GM23338 (cell line): ENCODE results near the gene ATP2A3. TPM values are rescaled to one million over a fixed set of nuclear protein-coding genes. Genes with fewer than 3 reads are reported as not detected.

Experiments
- ATAC-seq: fragments of 200-7000 bp; cut with Tn5 transposase; 3 replicates; pipeline ENCODE4 v1.9.1; 2020
- DNase-seq: peaks from one replicate; pipeline ENCODE4 v3.0.0-alpha.2; 2015; ENCODE audit warnings: low spot score
- H2AFZ ChIP-seq: fragments of 200-600 bp; sonication (generic); 2 replicates; pipeline ENCODE4 v1.8.0; 2016; ENCODE audit warnings: antibody characterized with exemption, mild to moderate bottlenecking, moderate library complexity
- H3F3A ChIP-seq: fragments of 200-600 bp; sonication (generic); replicated peaks from 2 replicates; pipeline ENCODE4 v1.8.0; 2017; ENCODE audit warnings: antibody characterized with exemption, mixed run types, low read depth
- H3K27ac ChIP-seq: fragments of 200-600 bp; sonication (generic); 2 replicates; pipeline ENCODE4 v1.6.1; 2016; ENCODE audit warnings: low read depth
- H3K27me3 ChIP-seq: fragments of 200-600 bp; sonication (generic); 2 replicates; pipeline ENCODE4 v1.8.0; 2016; ENCODE audit warnings: mild to moderate bottlenecking, mixed run types, moderate library complexity; ENCODE audit not compliant: insufficient read depth
- H3K36me3 ChIP-seq: fragments of 200-600 bp; sonication (generic); 2 replicates; pipeline ENCODE4 v1.8.0; 2016; ENCODE audit warnings: mild to moderate bottlenecking; ENCODE audit not compliant: insufficient read depth
- H3K4me1 ChIP-seq: fragments of 200-600 bp; sonication (generic); 2 replicates; pipeline ENCODE4 v1.8.0; 2016; ENCODE audit warnings: mild to moderate bottlenecking, moderate library complexity; ENCODE audit not compliant: insufficient read depth
- H3K4me2 ChIP-seq: fragments of 200-600 bp; sonication (generic); 2 replicates; pipeline ENCODE4 v1.7.1; 2017; ENCODE audit warnings: mixed run types
- H3K4me3 ChIP-seq: fragments of 200-600 bp; sonication (generic); 2 replicates; pipeline ENCODE4 v1.6.1; 2016; ENCODE audit warnings: mixed run types
- H3K79me2 ChIP-seq: fragments of 200-600 bp; sonication (generic); replicated peaks from 2 replicates; pipeline ENCODE4 v1.8.0; 2017; ENCODE audit warnings: mild to moderate bottlenecking; ENCODE audit not compliant: insufficient read depth
- H3K9me2 ChIP-seq: fragments of 200-600 bp; sonication (generic); 2 replicates; pipeline ENCODE4 v1.8.0; 2017; ENCODE audit not compliant: insufficient read depth
- H4K20me1 ChIP-seq: fragments of 200-600 bp; sonication (generic); replicated peaks from 2 replicates; pipeline ENCODE4 v1.8.0; 2017; ENCODE audit warnings: mild to moderate bottlenecking; ENCODE audit not compliant: insufficient read depth
- H3K27ac Mint-ChIP-seq: 2 replicates; pipeline ENCODE4 v1.8.0; 2020; ENCODE audit warnings: inconsistent platforms, mild to moderate bottlenecking, moderate library complexity, mixed read lengths
- H3K27me3 Mint-ChIP-seq: 3 replicates; pipeline ENCODE4 v1.8.0; 2022; ENCODE audit warnings: low read depth, mild to moderate bottlenecking, moderate library complexity, mixed read lengths, inconsistent platforms; ENCODE audit not compliant: insufficient read depth, poor library complexity
- H3K36me3 Mint-ChIP-seq: 3 replicates; pipeline ENCODE4 v1.8.0; 2021; ENCODE audit warnings: low read depth, mild to moderate bottlenecking, inconsistent platforms, moderate library complexity, mixed read lengths
- H3K4me1 Mint-ChIP-seq: 3 replicates; pipeline ENCODE4 v1.8.0; 2020; ENCODE audit warnings: mild to moderate bottlenecking, inconsistent platforms, mixed read lengths
- H3K4me3 Mint-ChIP-seq: 3 replicates; pipeline ENCODE4 v1.8.0; 2021; ENCODE audit warnings: moderate library complexity, mild to moderate bottlenecking, inconsistent platforms, mixed read lengths
- H3K9me3 Mint-ChIP-seq: 3 replicates; pipeline ENCODE4 v1.8.0; 2020; ENCODE audit warnings: moderate library complexity, mild to moderate bottlenecking, inconsistent platforms, mixed read lengths
- CREB1 ChIP-seq: fragments of 250-450 bp; sonication (Bioruptor Pico); IDR thresholded peaks from 2 replicates; pipeline ENCODE4 v1.5.0; 2020; ENCODE audit warnings: low read depth, mild to moderate bottlenecking, moderate library complexity
- CTCF ChIP-seq, 2 experiments: fragments of 200-600 bp in 1 of 2; sonication (generic) in 1 of 2; conservative IDR thresholded peaks; 2 replicates each; pipeline versions ENCODE4 v1.5.1 to v1.6.1; 2016 to 2017; ENCODE audit warnings: antibody characterized with exemption in 2 of 2, low read depth in 2 of 2, mild to moderate bottlenecking in 2 of 2, moderate library complexity in 1 of 2
- JUNB ChIP-seq: IDR thresholded peaks from one replicate; pipeline ENCODE4 v1.6.1; 2016; ENCODE audit warnings: antibody characterized with exemption; ENCODE audit not compliant: unreplicated experiment
- NANOG ChIP-seq: IDR thresholded peaks from 2 replicates; pipeline ENCODE4 v1.6.1; 2016; ENCODE audit warnings: antibody characterized with exemption, borderline replicate concordance
- REST ChIP-seq: IDR thresholded peaks from one replicate; pipeline ENCODE4 v1.6.1; 2018; ENCODE audit warnings: antibody characterized with exemption; ENCODE audit not compliant: unreplicated experiment
- STAT1 ChIP-seq: IDR thresholded peaks from one replicate; pipeline ENCODE4 v1.6.1; 2016; ENCODE audit warnings: antibody characterized with exemption; ENCODE audit not compliant: unreplicated experiment
- ZNF331 ChIP-seq: fragments of 250-450 bp; sonication (Bioruptor Pico); IDR thresholded peaks from 2 replicates; pipeline ENCODE4 v1.5.0; 2020; ENCODE audit warnings: low read depth, mild to moderate bottlenecking, moderate library complexity
- ZNF462 ChIP-seq: fragments of 250-450 bp; sonication (Bioruptor Pico); IDR thresholded peaks from 2 replicates; pipeline ENCODE4 v1.5.0; 2020; ENCODE audit warnings: mild to moderate bottlenecking, moderate library complexity
- polyA plus RNA-seq: library from polyadenylated mRNA; unstranded; fragments of >200 nt; fragmentation: Nextera tagmentation; extraction: Ambion mirVana; gene quantifications from 2 replicates; pipeline ENCODE4 v1.2.1, GENCODE V29; 2016
- total RNA-seq: library from RNA; depleted of rRNA; stranded (reverse); fragments of >200 nt; shearing (Covaris generic); gene quantifications from 2 replicates; pipeline ENCODE4 v1.2.3, GENCODE V29; 2014

Gene ATP2A3
- total and polyA plus RNA-seq, 2 experiments from 2014 or later: 9.6 to 35.2 TPM

- no peak overlapping the region for H3K4me2 ChIP-seq
- H3F3A ChIP-seq: no peaks in the 10 kb centered on the region
- no peaks in the 10 kb centered on the region for H3K9me3 Mint-ChIP-seq
- H3K4me3 ChIP-seq: no peak overlapping the region
- TF ChIP-seq CREB1 (CRISPR knock-in tag) (peak; percentile 44), CTCF (conservative IDR thresholded peaks at IDR 0.05; ENCODE audit: low read depth in 2 of 2) (peak; percentile 84 to 95), ZNF462 (no peak)
- no peak overlapping the region for H2AFZ ChIP-seq
- H4K20me1 ChIP-seq: no peaks in the 10 kb centered on the region
- H3K79me2 ChIP-seq: no peaks in the 10 kb centered on the region
- no peaks in the 10 kb centered on the region for H3K36me3 ChIP-seq
- no peaks in the 10 kb centered on the region for H3K4me1 Mint-ChIP-seq
- no peaks in the 10 kb centered on the region for H3K27me3 ChIP-seq
- no peaks in the 10 kb centered on the region for H3K4me1 ChIP-seq
- ATAC-seq (peak; percentile 99), DNase-seq (peak; percentile 93)
- H3K27me3 Mint-ChIP-seq: peaks cover 5% of the 10 kb centered on the region
- peak overlapping the region; percentile 56; the same call in 1 of the 2 replicates for H3K27ac ChIP-seq
- peaks cover 20% of the 10 kb centered on the region for H3K36me3 Mint-ChIP-seq
- no peak overlapping the region for H3K4me3 Mint-ChIP-seq
- H3K27ac Mint-ChIP-seq: no peak overlapping the region
- H3K9me2 ChIP-seq: no peaks in the 10 kb centered on the region
Measured at GRCh38 chr17:3935140-3935542, 29.1 kb downstream of the ATP2A3 start.

GRCh38 chr17:3929764-3930163 is 34.5 kb downstream of the ATP2A3 start:
- Mint-ChIP-seq H3K27ac (no peak overlapping the region), H3K27me3 (peaks cover 6% of the 10 kb centered on the region), H3K4me3 (no peak overlapping the region), H3K36me3 (peaks cover 4% of the 10 kb centered on the region; the same call in 1 of the 3 replicates), H3K4me1 (peaks cover 13% of the 10 kb centered on the region), H3K9me3 (no peaks in the 10 kb centered on the region)
- no peak for DNase-seq
- H2AFZ ChIP-seq: no peak overlapping the region
- H3K27me3 ChIP-seq: no peaks in the 10 kb centered on the region
- no peaks in the 10 kb centered on the region for H3K9me2 ChIP-seq
- H3K27ac ChIP-seq: no peak overlapping the region
- H3F3A ChIP-seq: no peaks in the 10 kb centered on the region
- no peak overlapping the region for H3K4me2 ChIP-seq
- no peaks in the 10 kb centered on the region for H4K20me1 ChIP-seq
- H3K79me2 ChIP-seq: no peaks in the 10 kb centered on the region
- no peaks in the 10 kb centered on the region for H3K36me3 ChIP-seq
- no peak for ATAC-seq
- TF ChIP-seq JUNB: no peak
- TF ChIP-seq STAT1: no peak
- TF ChIP-seq REST: no peak
- no peak for TF ChIP-seq NANOG
- no peak for TF ChIP-seq ZNF331 (CRISPR knock-in tag)
- H3K4me3 ChIP-seq: no peak overlapping the region
- no peaks in the 10 kb centered on the region for H3K4me1 ChIP-seq
